Esophagus muscularis mucosa (tissue), 3 donors: ENCODE measurements around the gene ARF3.

Source experiments
- POLR2AphosphoS5 ChIP-seq, 2 donors: sonication (generic); formaldehyde crosslinking; IDR thresholded peaks; one replicate each; pipeline ENCODE4 v1.6.1; 2017; ENCODE audit warnings: antibody characterized with exemption in 2 of 2
- TF ChIP-seq, protein P1 (sequence below), 3 experiments: fragments of 200-600 bp in 2 of 3; fragments of 450-650 bp in 1 of 3; sonication (generic) in 2 of 3; IDR thresholded peaks; one replicate each; pipeline ENCODE4 v1.5.1; 2017 to 2019; ENCODE audit warnings: antibody characterized with exemption in 3 of 3, mild to moderate bottlenecking in 2 of 3, moderate library complexity in 1 of 3

DNA sequence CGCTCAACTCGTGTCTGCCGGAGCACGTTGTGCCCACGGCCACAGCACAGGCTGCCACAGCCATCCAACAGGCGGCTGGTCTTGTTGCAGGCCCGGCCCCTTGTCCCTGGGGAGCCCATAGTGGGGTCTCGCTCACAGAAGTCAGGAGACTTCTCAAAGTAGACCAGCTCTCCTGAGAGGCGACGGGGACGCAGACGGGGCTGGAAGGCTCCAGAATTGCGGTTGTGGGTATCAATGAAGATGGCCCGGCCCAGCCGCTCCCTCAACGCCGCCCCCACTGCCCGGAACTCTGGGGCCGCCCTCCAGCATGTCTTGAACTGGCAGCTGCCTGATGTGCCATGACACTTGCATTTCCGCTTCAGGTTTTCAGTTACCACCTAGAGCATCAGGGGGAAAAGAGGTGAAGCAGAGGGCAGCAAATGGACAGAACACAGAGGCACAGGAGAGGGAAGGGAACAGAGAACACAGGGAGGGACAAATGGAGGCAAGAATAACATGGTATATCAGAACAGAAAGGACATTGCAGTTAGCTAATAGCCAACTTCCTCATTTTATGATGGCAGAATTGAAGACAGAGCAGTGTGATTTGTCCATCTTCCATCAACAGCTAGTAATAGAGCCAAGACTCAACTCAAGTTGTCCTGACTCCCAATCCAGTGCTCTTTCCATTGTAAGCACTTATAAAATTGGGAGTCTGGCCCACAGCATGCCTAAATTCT is 9.0 kb upstream of the ARF3 start:
- TF ChIP-seq, protein P1, sequence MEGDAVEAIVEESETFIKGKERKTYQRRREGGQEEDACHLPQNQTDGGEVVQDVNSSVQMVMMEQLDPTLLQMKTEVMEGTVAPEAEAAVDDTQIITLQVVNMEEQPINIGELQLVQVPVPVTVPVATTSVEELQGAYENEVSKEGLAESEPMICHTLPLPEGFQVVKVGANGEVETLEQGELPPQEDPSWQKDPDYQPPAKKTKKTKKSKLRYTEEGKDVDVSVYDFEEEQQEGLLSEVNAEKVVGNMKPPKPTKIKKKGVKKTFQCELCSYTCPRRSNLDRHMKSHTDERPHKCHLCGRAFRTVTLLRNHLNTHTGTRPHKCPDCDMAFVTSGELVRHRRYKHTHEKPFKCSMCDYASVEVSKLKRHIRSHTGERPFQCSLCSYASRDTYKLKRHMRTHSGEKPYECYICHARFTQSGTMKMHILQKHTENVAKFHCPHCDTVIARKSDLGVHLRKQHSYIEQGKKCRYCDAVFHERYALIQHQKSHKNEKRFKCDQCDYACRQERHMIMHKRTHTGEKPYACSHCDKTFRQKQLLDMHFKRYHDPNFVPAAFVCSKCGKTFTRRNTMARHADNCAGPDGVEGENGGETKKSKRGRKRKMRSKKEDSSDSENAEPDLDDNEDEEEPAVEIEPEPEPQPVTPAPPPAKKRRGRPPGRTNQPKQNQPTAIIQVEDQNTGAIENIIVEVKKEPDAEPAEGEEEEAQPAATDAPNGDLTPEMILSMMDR (IDR thresholded peaks at IDR 0.05): no peak
- TF ChIP-seq POLR2AphosphoS5 (IDR thresholded peaks at IDR 0.05): no peak
